Measurements from ENCODE around the gene BTF3L4. TPM values are rescaled to one million over a fixed set of nuclear protein-coding genes. Genes with fewer than 3 reads are reported as not detected.
"Not testable (repeated sequence)": the region's sequence is repeated elsewhere in the genome, so short reads cannot be mapped to it uniquely, and the experiment has no call there.

Gene BTF3L4
- total RNA-seq: 10 to 100 TPM; 33.4 to 34.5 TPM

GRCh38 chr1:52056163-52056936 lies at the start of gene BTF3L4:
BTF3L4 (plus strand) TSS chr1:52056295; CDS start chr1:52059848, 3,553 bp downstream.
- POLR2A ChIA-PET: interaction anchor here (0.6 to 2.5 kb wide), 2 partner anchors 23 to 26 kb away, joined by 4 to 14 read pairs; partner anchors contain the start of gene KTI12

GRCh38 chr1:52007215-52008002 lies 48.7 kb upstream of the BTF3L4 start:
- ChIA-PET CTCF (no interaction called here), POLR2A (no interaction called here)

More at GRCh38 chr1:52056163-52056936, at the start of gene BTF3L4:
- CTCF ChIA-PET: no interaction called here

GRCh38 chr1:52008071-52008809 lies 47.9 kb upstream of the BTF3L4 start:
- CTCF ChIA-PET: no interaction called here

GRCh38 chr1:52022133-52022532 lies 34.0 kb upstream of the BTF3L4 start:
- CTCF ChIA-PET: interaction anchor here (0.7 kb wide), 1 partner anchor 62 kb away, joined by 4 read pairs; no protein-coding TSS in a partner anchor
- POLR2A ChIA-PET: no interaction called here

More at GRCh38 chr1:52008071-52008809, 47.9 kb upstream of the BTF3L4 start:
- POLR2A ChIA-PET: no interaction called here

GRCh38 chr1:52026278-52026677 lies 29.8 kb upstream of the BTF3L4 start:
- POLR2A ChIA-PET: no interaction called here

GRCh38 chr1:52028328-52028727 lies 27.8 kb upstream of the BTF3L4 start:
- POLR2A ChIA-PET: no interaction called here
- CTCF ChIA-PET: no interaction called here

More at GRCh38 chr1:52026278-52026677, 29.8 kb upstream of the BTF3L4 start:
- CTCF ChIA-PET: no interaction called here

- CTCF ChIA-PET: interaction anchor here (1.3 kb wide), 1 partner anchor 8 kb away, joined by 3 read pairs; no protein-coding TSS in a partner anchor
- POLR2A ChIA-PET: not testable (repeated sequence)
Measured at GRCh38 chr1:52028839-52029238, 27.3 kb upstream of the BTF3L4 start.

- ChIA-PET CTCF (no interaction called here), POLR2A (interaction anchor here (1.9 kb wide), 1 partner anchor 24 kb away, joined by 14 read pairs; the partner anchor contains the start of genes BTF3L4 and TXNDC12)
Measured at GRCh38 chr1:52032124-52032784, 23.8 kb upstream of the BTF3L4 start.

GRCh38 chr1:52032785-52033131 lies 23.3 kb upstream of the BTF3L4 start:
- POLR2A ChIA-PET: interaction anchor here (1.9 kb wide), 1 partner anchor 23 kb away, joined by 14 read pairs; the partner anchor contains the start of genes BTF3L4 and TXNDC12
- CTCF ChIA-PET: no interaction called here

GRCh38 chr1:52033190-52034049 lies 22.7 kb upstream of the BTF3L4 start, which contains the start of gene KTI12:
KTI12 (minus strand) TSS chr1:52033810; CDS start chr1:52033761, 49 bp downstream.
- ChIA-PET POLR2A (interaction anchor here (0.6 to 1.9 kb wide), 2 partner anchors 22 to 40 kb away, joined by 4 to 14 read pairs; partner anchors contain the start of genes BTF3L4 and TXNDC12), CTCF (no interaction called here)

- POLR2A ChIA-PET: interaction anchor here (0.6 to 1.9 kb wide), 2 partner anchors 22 to 39 kb away, joined by 4 to 14 read pairs; partner anchors contain the start of genes BTF3L4 and TXNDC12
- CTCF ChIA-PET: no interaction called here
Measured at GRCh38 chr1:52034050-52034384, 22.1 kb upstream of the BTF3L4 start.

- POLR2A ChIA-PET: no interaction called here
- CTCF ChIA-PET: no interaction called here
Measured at GRCh38 chr1:52037402-52037814, 18.7 kb upstream of the BTF3L4 start.

GRCh38 chr1:52037909-52038308 lies 18.2 kb upstream of the BTF3L4 start:
- POLR2A ChIA-PET: no interaction called here

GRCh38 chr1:52041551-52042185 lies 14.4 kb upstream of the BTF3L4 start:
- ChIA-PET CTCF (interaction anchor here (0.6 kb wide), 1 partner anchor 153 kb away, joined by 3 read pairs; no protein-coding TSS in a partner anchor), POLR2A (no interaction called here)

More at GRCh38 chr1:52037909-52038308, 18.2 kb upstream of the BTF3L4 start:
- CTCF ChIA-PET: interaction anchor here (0.6 kb wide), 1 partner anchor 205 kb away, joined by 3 read pairs; no protein-coding TSS in a partner anchor

GRCh38 chr1:52045236-52045635 lies 10.9 kb upstream of the BTF3L4 start:
- CTCF ChIA-PET: no interaction called here
- POLR2A ChIA-PET: no interaction called here

GRCh38 chr1:52045666-52046195 lies 10.4 kb upstream of the BTF3L4 start:
- POLR2A ChIA-PET: interaction anchor here (0.6 kb wide), 1 partner anchor 544 kb away, joined by 7 read pairs; no protein-coding TSS in a partner anchor
- CTCF ChIA-PET: not testable (repeated sequence)

- POLR2A ChIA-PET, CTCF ChIA-PET: not testable (repeated sequence)
Measured at GRCh38 chr1:52049337-52049736, 6.8 kb upstream of the BTF3L4 start.

Data from activated CD8-positive, alpha-beta memory T cell treated with anti-CD3 and anti-CD28 coated beads for 36 hours (primary cell).